Dermis microvascular lymphatic vessel endothelial cell (primary cell): ENCODE measurements around the gene JTB. TPM values are rescaled to one million over a fixed set of nuclear protein-coding genes. Genes with fewer than 3 reads are reported as not detected.
"Not testable (repeated sequence)": the region's sequence is repeated elsewhere in the genome, so short reads cannot be mapped to it uniquely, and the experiment has no call there.

Experiments
- DNase-seq, 2 donors: peaks; one replicate each; pipeline versions ENCODE4 v3.0.0 to v3.0.0-alpha.2; 2010; ENCODE audit warnings: low read depth in 2 of 2
- total RNA-seq: library from RNA; depleted of rRNA; stranded (reverse); fragments of >200 nt; gene quantifications from 2 replicates; pipeline ENCODE4 v1.2.1, GENCODE V29; 2014

JTB gene
- total RNA-seq = 78.3 and 109 TPM in 2 replicates

DNA sequence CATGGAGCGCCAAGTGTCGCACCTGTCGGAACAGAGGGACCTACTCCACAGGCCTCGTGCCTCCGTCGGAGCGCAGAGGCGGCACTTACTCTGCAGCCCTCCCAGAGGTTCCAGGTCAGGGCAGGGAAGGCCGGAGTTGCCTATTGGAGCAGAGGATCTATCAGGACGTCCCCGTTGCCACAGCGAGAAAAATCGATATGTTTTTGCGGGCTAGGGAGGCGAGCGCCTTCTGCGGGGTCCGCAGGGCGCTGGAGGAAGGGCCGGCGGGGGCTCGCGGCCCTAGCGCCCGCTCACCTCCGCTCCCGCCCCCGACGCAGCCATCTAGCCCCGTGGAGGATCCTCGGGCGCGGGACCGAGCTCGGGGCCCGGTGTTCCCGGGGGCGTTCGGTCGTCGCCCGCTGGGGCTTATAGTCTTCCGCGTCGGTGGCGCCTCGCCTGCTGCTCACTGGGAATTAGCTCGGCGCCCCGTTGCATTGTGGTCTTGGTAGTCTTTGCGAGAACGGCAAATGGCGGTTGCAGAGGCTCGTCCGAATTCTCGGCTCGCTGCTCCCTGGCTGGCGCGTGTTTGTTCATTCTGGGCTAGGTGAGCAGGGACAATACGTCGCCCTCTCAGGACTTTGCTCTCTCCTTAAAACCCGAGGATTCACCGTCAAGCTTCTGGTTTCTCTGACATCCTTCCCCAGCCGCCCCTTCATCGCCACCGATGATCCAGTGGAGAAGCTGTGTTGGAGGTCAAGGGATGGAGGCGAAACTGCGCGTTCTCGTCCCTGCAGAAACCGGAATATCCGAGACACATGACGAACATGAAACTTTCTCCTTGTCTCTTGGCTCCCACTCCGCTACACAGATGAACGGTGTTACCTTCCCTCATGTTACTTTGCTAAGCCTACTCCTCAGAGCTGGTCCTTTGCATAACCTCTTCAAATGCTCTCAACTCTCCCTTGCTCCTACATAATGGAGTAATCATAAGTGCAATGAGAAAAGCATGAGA, at the start of gene JTB:
JTB (minus strand) TSS at position 425 of the 991 bp plus-strand sequence; CDS start at position 3, 422 bp downstream.
- peak; percentile 55 to 89 for DNase-seq

DNA sequence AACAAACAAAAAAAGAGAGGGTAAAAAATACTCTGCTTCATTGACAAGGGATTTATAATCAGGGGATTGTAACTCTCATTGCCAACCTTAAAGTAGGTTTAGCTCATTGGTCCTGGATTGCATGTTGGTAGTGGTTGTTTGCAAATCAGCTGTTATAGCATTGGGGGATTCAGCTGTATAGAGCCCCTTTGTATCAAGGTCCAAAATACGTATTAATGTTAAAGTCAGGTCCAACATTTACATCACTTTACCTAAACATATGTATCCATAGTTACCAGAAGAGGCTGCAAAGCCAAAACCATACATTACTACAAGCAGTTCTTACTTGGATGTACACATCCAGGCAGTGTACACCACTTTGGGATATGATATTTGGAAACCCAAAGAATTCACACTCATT, 42.5 kb upstream of the JTB start:
- DNase-seq = no peak

DNA sequence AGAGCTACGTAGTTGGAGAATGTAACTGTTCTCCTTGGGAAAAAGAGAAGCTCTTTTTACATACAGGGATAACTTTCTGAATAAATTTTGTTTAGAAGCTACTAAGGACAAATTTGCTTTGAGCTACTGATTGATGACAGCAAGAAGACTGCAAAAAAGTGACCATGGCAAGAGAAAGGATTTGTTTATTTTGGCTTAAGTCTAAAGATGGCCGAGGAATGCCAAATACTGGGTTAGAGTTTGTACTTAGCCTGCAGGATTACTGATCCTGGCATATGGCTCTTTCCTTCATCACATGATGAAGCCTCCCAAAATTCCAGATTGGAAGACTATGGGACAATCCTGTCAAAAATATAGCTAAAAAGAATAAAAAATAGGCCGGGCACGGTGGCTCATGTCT, 41.8 kb upstream of the JTB start:
- no peak for DNase-seq

DNA sequence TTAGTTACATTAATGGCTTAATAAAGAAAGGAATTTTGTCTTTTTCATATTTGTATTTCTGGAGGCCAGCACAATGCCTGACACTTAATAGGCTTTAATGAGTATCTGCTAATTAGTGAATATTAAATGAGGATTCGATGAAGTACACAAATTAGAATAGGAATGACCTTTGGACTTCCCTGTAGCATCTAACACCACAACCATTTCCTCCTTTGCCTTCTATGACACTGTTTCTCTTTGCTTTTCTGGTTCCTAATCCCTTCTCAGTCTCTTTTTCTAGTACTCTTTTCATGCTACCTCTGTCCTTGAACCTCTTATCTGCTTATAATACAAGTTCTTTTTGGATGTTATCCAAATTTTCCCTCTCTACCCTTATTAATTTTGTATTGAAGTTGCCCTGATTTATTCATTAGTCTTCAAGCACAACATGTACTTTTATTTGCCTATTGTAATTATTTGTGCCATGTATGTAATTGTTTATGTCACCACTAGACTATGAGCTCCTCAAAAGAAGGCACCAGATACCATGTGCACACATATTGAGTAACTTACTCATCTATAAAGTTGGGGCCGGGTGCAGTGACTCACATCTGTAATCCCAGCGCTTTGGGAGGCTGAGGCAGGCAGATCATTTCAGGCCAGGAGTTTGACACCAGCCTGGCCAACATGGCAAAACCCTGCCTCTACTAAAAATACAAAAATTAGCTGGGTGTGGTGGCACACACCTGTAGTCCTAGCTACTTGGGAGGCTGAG, 36.9 kb upstream of the JTB start:
- DNase-seq = no peak

DNA sequence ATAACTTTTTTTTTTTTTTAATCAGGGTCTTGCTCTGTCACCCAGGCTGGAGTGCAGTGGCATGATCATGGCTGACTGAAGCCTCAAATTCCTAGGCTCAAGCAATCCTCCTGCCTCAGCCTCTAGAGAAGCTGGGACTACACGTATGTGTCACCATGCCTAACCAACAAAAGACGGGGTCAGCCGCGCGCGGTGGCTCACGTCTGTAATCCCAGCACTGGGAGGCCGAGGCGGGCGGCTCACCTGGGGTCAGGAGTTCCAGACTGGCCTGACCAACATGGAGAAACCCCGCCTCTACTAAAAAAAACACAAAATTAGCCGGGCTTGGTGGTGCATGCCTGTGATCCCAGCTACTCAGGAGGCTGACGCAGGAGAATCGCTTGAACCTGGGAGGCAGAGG, 35.1 kb upstream of the JTB start:
- not testable (repeated sequence) for DNase-seq

DNA sequence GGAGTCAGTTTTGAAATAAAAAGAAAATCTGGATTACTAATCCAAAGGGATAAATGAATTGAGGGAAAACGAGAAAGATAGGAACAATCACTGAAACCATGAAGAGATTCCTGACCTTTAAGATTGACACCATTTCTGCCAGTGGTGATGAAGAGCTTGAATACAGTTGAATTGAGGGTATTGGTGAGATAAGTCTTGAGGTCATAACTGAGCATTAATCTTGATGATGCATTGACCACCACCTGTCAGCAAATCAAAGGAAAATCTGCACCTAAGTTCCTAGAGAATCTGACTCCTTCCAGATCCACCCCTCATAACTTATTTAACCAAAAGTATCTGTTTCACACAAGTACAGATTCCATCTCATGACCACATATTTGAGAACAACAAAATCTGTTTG, 34.7 kb upstream of the JTB start:
- no peak for DNase-seq

DNA sequence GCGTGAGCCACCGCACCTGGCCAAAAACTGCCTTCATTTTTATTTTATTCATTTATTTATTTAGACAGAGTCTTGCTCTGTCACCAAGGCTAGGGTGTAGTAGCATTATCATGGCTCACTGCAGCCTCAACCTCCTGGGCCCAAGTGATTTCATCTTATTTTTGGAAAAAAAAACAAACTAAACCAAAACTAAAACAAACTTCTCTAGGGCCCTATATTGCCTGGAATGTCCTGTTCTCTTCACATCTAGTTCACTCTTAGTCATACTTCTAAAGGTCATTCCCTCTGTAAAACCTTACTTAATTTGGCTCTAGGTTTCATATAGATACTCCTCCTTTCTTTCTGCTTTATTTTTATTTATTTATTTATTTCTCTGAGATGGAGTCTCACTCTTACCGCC, 28.7 kb upstream of the JTB start:
- no peak for DNase-seq

DNA sequence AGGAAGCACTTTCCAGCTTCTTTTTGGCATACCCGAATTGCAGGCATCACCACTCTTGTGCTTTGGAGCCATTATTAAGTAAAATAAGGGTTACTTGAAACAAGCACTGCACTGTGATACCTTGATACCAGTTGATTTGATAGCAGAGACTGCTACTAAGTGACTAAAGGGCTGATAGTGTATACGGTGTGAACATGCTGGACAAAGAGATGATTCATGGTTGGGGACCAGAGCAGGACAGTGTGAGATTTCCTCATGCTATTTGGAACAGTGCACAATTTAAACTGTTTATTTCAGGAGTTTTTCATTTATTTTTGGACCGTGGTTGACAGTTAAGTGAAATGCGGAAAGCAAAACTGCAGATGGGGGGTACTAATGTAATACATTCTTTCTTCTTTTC, 22.9 kb upstream of the JTB start:
- DNase-seq = no peak

DNA sequence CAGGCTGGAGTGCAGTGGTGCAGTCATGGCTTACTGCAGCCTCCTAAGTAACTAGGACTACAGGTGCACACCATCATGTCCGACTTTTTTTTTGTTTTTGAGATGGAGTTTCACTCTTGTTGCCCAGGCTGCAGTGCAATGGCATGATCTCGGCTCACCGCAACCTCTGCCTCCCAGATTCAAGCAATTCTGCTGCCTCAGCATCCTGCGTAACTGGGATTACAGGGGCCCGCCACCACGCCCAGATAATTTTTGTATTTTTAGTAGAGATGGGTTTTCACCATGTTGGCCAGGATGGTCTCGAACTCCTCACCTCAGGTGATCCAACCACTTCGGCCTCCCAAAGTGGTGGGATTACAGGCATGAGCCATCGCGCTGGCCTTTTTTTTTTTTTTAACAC, 19.4 kb upstream of the JTB start:
- DNase-seq = not testable (repeated sequence)

DNA sequence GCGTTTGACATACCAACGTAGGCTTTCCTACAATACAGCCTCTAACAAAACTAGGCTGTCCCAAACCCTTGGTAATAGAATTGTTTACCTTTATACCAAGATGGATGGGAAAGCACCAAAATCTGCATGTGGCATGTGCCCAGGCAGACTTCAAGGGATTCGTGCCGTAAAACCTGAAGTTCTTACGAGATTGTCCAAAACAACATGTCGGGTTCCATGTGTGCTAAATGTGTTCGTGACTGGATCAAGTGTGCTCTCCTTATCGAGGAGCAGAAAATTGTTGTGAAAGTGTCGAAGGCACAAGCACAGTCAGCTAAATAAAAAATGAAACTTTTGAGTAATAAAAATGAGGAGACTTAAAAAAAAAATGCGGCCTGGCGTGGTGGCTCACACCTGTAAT, 18.2 kb upstream of the JTB start:
- DNase-seq = no peak

DNA sequence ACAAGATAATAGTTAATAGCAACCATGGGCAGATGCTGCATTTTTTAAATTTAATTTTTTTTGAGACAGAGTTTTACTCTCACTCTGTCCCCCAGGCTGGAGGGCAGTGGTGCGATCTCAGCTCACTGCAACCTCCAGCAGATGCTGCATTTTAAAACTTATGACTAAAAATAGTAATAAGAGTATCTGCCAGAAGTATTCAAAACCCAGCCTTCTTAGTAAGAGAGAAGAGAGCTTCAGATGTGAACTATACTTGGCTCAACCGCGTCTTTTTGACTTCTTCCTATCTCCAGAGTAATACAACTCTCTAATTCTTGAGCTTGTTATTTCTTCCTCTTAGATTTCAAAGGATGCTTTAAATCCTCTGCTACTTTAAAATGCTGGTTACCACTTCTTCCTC, 17.7 kb upstream of the JTB start:
- no peak for DNase-seq

DNA sequence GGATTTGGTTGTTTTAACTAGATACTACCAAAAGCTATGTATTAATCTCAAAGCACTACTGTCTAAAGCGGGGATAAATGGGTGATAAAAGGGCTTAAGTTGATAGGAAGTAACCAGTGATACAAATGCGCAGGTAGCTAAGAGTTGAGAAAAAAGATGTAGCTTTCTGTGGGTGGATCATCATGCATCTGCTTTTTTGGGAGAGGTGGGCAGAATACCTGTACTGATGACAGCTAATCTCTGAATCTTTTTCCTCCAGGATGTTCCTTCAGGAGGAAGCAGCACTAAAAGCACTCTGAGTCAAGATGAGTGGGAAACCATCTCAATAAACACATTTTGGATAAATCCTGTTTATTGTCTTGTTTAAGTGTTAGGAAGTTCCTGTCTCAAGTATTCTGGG, 14.3 kb upstream of the JTB start:
- DNase-seq = no peak

DNA sequence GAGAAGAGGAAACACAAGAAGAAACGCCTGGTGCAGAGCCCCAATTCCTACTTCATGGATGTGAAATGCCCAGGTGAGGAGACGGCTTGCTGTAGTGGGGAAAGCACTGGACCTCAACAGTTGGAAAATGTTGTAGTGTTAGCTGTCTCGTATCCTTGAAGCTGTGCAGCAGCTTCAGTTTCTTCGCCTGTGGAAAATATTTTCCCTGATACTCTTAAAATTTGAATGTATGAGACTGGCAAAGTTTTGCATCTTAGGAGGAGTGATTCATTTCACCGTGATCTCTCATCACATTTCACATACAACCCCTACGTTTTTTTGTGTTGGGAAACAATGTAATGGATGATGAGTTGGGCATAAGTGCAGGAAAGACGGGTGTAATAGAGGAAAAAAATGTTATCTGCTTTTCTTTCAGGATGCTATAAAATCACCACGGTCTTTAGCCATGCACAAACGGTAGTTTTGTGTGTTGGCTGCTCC, 13.7 kb upstream of the JTB start:
- no peak for DNase-seq

DNA sequence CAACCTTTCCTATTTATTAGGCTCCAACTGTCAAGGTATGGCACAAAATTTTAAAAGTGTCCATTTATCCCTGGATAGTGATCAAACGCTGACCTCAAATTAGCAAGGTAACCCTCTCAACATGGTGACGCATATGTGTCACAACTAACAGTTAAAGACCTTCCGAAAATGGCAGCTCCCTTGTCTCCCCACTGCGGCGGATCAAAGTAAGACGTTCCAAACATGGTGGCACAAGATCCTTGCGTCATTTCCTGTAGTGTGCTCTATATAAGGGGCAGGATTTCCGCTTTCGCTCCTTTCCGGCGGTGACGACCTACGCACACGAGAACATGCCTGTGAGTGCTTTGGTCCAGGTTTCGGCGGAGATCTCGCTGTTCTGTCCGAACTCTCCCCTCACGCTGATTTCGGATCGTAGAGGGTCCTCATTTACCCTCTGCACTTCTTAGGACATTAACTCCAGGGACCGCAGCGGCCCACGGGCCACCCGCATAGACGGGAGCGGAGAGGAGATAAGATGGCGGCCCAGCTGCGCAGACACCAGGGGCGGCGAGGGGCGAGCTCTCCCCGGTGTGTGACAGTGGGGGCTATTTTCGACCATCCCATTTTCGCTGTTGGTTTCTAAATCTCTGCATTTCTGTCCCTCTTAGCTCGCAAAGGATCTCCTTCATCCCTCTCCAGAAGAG, 13.1 kb upstream of the JTB start, which contains the start of gene RPS27:
RPS27 (plus strand) TSS at position 295 of the 683 bp plus-strand sequence; CDS start at position 330, 35 bp downstream.
- peak; percentile 97 for DNase-seq

DNA sequence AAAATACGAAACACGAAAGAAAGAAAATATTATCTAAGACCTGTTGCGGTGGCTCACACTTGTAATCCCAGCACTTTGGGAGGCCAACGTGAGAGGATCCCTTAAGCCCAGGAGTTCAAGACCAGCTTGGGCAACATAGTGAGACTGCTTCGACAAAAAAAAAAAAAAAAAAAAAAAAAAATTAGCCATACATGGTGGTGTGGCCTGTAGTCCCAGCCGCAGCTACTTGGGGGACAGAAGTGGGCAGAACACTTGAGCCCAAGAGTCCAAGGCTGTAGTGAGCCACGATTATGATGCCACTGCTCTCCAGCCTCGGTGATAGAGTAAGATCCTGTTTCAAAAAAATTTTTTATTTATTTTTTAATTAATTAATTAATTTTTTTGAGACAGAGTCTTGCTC, 10.1 kb upstream of the JTB start:
- no peak for DNase-seq

DNA sequence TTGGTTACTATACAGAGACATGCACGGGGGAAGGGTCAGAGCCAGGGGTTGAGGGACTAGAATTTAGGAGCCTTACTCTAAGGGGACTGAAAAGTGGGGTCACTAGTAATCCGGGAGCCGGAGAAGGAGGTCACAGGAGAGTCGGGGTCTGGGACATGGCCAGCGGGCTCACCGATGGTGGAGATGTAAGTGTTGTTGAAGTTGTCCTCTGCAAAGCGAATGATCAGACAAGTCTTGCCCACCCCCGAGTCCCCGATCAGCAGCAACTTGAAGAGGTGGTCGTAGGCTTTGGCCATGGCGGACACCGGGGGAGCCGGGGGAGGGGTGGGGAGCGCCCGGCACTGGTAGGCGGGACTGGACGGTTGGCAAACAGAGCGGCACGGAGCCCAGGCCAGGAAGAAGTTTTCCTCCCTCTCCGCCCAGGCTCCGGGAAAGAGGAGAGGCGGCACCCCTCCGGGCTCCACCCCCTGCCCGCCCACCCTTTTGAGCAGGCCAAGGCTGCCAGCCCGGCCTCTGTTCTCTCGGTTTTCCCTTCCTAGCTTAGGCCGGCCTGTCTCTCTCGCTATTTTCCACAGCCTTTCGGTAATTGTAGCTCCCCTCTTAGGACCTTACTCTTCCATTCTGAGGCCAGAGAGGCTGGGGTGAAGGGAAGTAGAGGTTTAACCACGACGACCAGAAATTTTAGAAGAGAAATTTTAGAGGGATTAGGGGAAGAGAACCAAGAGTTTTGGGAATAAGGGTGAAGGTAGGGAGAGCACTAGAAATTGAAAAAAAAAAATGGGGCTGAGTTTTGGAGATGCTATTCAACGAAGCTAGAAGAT, 8.7 kb upstream of the JTB start, which contains the start of gene RAB13:
RAB13 (minus strand) TSS at position 399 of the 821 bp plus-strand sequence; CDS start at position 296, 103 bp downstream.
- DNase-seq = peak; percentile 46 to 90

DNA sequence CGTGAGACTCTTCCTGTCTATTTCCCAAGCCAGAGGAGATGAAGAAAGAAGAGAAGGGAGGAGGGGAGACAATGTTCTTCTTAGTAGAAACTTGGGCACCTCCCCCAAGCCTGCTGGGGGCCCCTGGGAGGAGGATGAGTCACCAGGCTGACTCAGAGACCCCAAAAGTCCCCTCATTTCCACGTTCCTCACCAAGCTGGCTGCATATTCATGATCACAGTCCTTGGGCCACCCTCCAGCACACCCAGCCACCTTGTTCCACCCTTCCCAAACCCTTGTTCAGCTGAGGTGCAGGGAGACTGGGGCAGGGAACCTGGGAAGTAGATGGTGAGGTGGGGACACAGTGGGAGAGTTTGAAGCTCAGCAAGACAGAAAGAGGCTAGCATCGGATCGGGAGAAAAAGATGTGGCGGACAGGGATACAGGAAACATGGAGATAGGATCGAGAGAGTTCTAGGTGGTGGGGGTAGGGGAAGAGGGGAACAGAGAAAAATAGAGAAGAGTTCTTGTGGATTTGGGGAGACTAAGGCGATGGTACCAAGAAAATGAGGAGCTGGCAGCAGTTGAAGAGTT, 8.0 kb upstream of the JTB start:
- DNase-seq = peak in 1 of 2 donors; percentile 63

DNA sequence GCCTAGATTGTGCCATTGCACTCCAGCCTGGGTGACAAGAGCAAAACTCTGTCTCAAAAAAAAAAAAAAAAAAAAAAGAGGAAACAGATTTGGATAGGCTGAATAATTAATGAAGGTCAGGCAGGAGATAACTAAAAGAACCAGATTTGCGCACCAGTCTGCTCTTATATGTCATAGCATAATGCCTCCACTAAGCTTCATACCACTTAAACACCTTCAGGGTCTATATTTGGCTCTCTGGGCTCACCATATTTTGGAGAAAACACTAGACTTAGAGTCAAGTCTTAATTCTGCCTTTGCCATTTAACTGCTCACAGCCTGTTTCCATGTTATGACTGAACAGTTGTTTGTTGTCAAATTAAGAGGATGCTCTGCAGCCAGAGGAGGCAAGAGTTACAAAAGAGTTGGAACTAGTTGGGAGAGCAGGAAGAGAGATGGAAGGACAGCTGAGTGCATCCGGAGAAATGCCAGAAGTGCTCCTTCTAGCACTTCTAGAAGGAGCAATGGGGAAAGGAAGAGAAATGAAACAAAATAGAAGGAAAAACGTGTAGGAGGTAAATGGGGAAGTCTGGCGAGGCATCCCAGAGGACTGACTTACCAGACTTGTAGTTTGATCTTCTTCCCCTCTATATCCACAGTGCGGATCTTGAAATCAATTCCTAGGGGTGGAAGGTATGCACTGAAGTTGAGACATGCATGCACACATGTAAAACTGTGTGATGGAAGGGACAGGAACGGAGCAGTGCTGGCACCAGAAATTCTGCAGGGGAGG, 6.8 kb upstream of the JTB start:
- no peak for DNase-seq

DNA sequence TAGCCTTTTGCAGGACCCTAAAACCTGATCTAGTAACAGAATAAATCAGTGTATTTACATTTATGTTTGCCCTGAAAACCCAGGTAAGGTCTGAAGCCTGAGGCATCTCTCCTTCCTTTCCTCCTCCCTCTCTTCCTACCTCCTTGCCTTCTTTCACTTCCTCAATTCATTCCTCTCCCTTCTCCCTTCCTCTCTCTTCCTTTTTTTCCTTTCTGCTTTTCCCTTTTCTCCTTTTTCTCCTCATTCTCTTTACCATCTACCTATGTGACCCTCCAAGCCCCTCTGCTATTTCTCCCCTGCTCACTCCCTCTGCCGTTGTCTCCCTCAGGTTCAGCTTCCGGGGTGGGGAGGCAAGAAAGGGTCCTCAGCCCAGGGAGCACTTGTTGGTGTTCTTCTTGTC, 4.3 kb upstream of the JTB start:
- not testable (repeated sequence) for DNase-seq
